PFSK-1 (cell line): ENCODE measurements around the gene APOBEC2.

Experiments
- FOXP2 ChIP-seq: optimal IDR thresholded peaks from 2 replicates; pipeline ENCODE3; 2011; ENCODE audit warnings: borderline replicate concordance, control low read depth, inconsistent platforms; ENCODE audit not compliant: insufficient read depth; ENCODE audit errors: extremely low read length, extremely low read depth
- POLR2AphosphoS5 ChIP-seq: IDR thresholded peaks from 2 replicates; pipeline ENCODE4 v1.6.1; 2012; ENCODE audit warnings: low read depth, mild to moderate bottlenecking, control low read depth, low read length, moderate library complexity
- SIN3A ChIP-seq: IDR thresholded peaks from 2 replicates; pipeline ENCODE4 v1.6.1; 2012; ENCODE audit warnings: mild to moderate bottlenecking, low read length, moderate library complexity, borderline replicate concordance; ENCODE audit not compliant: insufficient read depth
- TAF1 ChIP-seq: IDR thresholded peaks from 2 replicates; pipeline ENCODE4 v1.6.1; 2012; ENCODE audit warnings: low read length, control low read depth, borderline replicate concordance; ENCODE audit not compliant: insufficient read depth
- TF ChIP-seq, protein P1 (sequence below), 2 experiments: IDR thresholded peaks; 2 replicates each; pipeline versions ENCODE4 v1.6.1 to v1.8.0; 2011 to 2012; ENCODE audit warnings: low read depth in 2 of 2, low read length in 2 of 2, control low read depth in 1 of 2, inconsistent platforms in 1 of 2, mild to moderate bottlenecking in 1 of 2, moderate library complexity in 1 of 2; ENCODE audit not compliant: insufficient read depth in 1 of 2

The APOBEC2 gene

DNA sequence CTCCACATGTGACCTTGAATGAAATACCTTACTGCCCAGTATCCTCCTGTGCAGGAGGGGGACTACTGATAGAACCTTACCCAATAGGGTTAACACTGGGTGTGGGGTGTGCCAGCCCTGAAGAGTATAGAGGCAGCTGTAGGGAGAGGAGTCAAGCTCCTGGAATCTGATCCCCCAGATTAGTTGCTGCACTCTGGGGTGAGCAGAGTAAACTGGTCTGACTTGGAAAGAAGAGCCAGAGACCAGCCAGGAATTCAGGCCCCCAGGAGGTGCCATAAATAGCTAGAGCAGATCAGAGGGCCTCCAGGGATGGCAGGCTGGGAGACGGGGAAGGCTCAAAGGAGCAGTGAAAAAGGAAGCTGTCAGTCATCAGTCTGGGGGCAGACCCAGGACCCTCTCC, 3.5 kb upstream of the APOBEC2 start:
- TF ChIP-seq, protein P1, sequence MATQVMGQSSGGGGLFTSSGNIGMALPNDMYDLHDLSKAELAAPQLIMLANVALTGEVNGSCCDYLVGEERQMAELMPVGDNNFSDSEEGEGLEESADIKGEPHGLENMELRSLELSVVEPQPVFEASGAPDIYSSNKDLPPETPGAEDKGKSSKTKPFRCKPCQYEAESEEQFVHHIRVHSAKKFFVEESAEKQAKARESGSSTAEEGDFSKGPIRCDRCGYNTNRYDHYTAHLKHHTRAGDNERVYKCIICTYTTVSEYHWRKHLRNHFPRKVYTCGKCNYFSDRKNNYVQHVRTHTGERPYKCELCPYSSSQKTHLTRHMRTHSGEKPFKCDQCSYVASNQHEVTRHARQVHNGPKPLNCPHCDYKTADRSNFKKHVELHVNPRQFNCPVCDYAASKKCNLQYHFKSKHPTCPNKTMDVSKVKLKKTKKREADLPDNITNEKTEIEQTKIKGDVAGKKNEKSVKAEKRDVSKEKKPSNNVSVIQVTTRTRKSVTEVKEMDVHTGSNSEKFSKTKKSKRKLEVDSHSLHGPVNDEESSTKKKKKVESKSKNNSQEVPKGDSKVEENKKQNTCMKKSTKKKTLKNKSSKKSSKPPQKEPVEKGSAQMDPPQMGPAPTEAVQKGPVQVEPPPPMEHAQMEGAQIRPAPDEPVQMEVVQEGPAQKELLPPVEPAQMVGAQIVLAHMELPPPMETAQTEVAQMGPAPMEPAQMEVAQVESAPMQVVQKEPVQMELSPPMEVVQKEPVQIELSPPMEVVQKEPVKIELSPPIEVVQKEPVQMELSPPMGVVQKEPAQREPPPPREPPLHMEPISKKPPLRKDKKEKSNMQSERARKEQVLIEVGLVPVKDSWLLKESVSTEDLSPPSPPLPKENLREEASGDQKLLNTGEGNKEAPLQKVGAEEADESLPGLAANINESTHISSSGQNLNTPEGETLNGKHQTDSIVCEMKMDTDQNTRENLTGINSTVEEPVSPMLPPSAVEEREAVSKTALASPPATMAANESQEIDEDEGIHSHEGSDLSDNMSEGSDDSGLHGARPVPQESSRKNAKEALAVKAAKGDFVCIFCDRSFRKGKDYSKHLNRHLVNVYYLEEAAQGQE (IDR thresholded peaks at IDR 0.05; ENCODE audit: insufficient read depth in 1 of 2, low read depth in 2 of 2, low read length in 2 of 2) = no peak
- no peak for TF ChIP-seq SIN3A
- no peak for TF ChIP-seq POLR2AphosphoS5
- no peak for TF ChIP-seq TAF1
- TF ChIP-seq FOXP2 = no peak

DNA sequence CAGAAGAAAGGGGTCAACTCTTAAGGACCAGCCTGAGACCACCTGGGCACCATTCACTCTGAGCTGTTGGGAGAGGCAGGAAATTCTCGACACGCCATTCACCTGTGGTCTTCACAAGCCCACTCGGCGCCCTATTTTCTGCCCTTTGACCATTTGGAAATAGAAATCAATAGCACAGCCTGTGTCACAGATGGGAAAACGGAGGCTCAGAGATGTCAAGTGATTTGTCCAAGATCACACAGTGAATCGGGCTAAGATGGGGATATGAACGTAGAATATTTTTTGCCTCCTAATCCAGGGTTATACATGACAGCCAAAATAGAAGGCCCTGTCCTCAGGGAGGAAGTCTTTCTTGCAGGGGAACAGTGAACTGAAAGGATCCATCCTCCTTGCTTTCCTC, 3.0 kb upstream of the APOBEC2 start:
- no peak for TF ChIP-seq FOXP2

DNA sequence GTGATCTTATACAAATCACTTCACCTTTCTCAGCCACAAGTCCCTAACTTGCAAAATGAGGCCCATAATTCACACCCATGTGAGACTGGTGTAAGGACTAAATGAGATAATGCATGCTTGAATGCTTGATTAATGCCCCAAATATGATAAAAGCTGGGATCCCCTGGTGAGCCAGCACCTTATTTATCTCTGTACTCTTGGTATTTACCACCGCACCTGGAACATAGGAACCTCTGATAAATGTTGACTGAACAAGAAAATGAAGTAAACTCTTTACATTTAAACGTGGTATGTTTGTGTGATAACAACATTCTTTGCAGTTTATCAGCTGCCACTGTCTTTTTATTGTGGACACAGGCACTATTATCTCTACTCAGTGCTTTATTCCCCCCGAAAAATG, 2.5 kb upstream of the APOBEC2 start:
- TF ChIP-seq TAF1 (no peak), FOXP2 (no peak), POLR2AphosphoS5 (no peak), SIN3A (no peak)
- TF ChIP-seq, protein P1 (IDR thresholded peaks at IDR 0.05; ENCODE audit: insufficient read depth in 1 of 2, low read depth in 2 of 2, low read length in 2 of 2) = no peak

DNA sequence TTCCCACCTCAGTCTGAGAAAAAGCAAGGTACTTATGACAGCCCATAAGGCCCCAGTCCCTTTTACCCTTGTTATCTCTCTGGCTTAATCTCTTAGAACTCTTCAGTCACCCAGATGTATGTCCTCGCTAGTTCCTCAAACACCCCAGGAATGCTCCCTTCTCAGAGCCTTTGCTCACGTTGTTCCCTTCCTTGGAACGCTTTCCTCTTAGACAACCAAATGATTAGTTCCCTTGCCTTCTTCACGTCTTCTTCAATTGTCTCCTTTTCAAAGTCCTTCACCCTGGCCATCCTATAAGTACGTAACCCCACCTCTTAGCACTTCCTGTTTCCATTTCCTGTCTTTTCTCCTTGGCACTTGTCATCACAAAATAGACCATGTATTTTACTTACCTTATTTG, 1.1 kb upstream of the APOBEC2 start:
- TF ChIP-seq POLR2AphosphoS5 = no peak
- TF ChIP-seq TAF1 = no peak
- no peak for TF ChIP-seq SIN3A
- TF ChIP-seq, protein P1 (IDR thresholded peaks at IDR 0.05; ENCODE audit: insufficient read depth in 1 of 2, low read depth in 2 of 2, low read length in 2 of 2) = no peak
- no peak for TF ChIP-seq FOXP2

DNA sequence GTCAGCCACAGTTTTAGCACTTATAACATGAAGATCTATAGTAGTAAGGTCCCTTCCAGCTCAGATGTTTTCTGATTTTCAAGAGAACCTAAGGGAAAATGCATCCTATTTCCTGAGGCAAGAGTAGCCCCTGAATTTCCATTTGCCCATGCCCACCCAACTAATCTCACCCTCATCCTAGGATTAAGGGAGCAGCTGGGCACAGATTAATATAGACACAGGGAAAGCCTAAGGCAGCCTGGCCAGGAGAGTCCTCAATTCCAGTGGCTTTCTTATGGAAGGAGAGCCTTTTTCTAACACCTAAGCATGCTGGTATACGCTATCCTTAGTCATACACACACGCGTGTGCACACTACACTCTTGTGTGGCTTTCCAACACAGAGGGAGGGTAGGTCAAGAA, 1.5 kb downstream of the APOBEC2 start:
- TF ChIP-seq, protein P1 (IDR thresholded peaks at IDR 0.05; ENCODE audit: insufficient read depth in 1 of 2, low read depth in 2 of 2, low read length in 2 of 2) = no peak
- TF ChIP-seq TAF1 (no peak), FOXP2 (no peak), POLR2AphosphoS5 (no peak), SIN3A (no peak)
